HCT116 (cell line): ENCODE measurements around the gene FAM168A. TPM values are rescaled to one million over a fixed set of nuclear protein-coding genes. Genes with fewer than 3 reads are reported as not detected.

Source experiments
- ATAC-seq: fragments of 200-7000 bp; cut with Tn5 transposase; 2 replicates; pipeline ENCODE4 v1.9.1; 2020; ENCODE audit warnings: mild to moderate bottlenecking, moderate library complexity
- BruUV-seq: library from RNA; stranded (reverse); fragments of 400-500 nt; replicated peaks from 2 replicates; lab custom pipeline; 2021; lab: Mats Ljungman, UMichigan
- CTCF ChIA-PET: fragments of 300-600 bp; sonication (Branson Sonifier 250); formaldehyde crosslinking; loops from one replicate; lab custom pipeline; 2021; ENCODE audit warnings: antibody characterized with exemption; lab: Charles Lee
- POLR2A ChIA-PET: fragments of 300-600, 350-600 bp; sonication (Branson Sonifier 250); formaldehyde crosslinking; loops from one replicate; lab custom pipeline; 2021; ENCODE audit warnings: antibody characterized with exemption; lab: Charles Lee
- RAD21 ChIA-PET, 2 experiments: fragments of 300-600 bp; sonication (Branson Sonifier 250); formaldehyde crosslinking; loops; one replicate each; lab custom pipeline; 2023; ENCODE audit warnings: low total read pairs in 2 of 2; ENCODE audit not compliant: uncharacterized antibody in 2 of 2, unreplicated experiment in 2 of 2, low non-redundant PET in 1 of 2; lab: Charles Lee
- DNase-seq: peaks from one replicate; pipeline ENCODE4 v3.0.0-alpha.2; 2010; ENCODE audit warnings: low read depth, low spot score
- H2AFZ ChIP-seq: fragments of 200-600 bp; shearing (Covaris generic), sonication (generic); 2 replicates; pipeline ENCODE4 v1.6.1; 2017; ENCODE audit warnings: low read depth, mixed run types, mixed read lengths, antibody characterized with exemption, low read length; ENCODE audit not compliant: poor library complexity, severe bottlenecking
- H3K27ac ChIP-seq: 2 replicates; pipeline ENCODE4 v1.5.1; 2012; ENCODE audit warnings: low read depth, low read length
- H3K27me3 ChIP-seq: fragments of 200-600 bp; sonication (generic); 2 replicates; pipeline ENCODE4 v1.6.1; 2016; ENCODE audit warnings: mixed run types, low read length, mixed read lengths; ENCODE audit not compliant: insufficient read depth
- H3K36me3 ChIP-seq, 2 experiments: fragments of 200-500 bp in 1 of 2; fragments of 200-600 bp in 1 of 2; sonication (Bioruptor generic) in 1 of 2; sonication (generic) in 1 of 2; 2 replicates each; pipeline versions ENCODE4 v1.5.1 to v1.6.1; 2014 to 2016; ENCODE audit warnings: low read length in 2 of 2, inconsistent platforms in 1 of 2, mixed read lengths in 1 of 2, mixed run types in 1 of 2; ENCODE audit not compliant: insufficient read depth in 2 of 2, control insufficient read depth in 1 of 2
- H3K4me1 ChIP-seq, 2 experiments: fragments of 200-600 bp in 1 of 2; sonication (generic) in 1 of 2; 2 replicates each; pipeline versions ENCODE4 v1.5.1 to v1.6.1; 2012 to 2017; ENCODE audit warnings: low read length in 2 of 2, inconsistent platforms in 1 of 2, mild to moderate bottlenecking in 1 of 2, mixed read lengths in 1 of 2, mixed run types in 1 of 2, moderate library complexity in 1 of 2; ENCODE audit not compliant: insufficient read depth in 2 of 2, control insufficient read depth in 1 of 2
- H3K4me2 ChIP-seq: fragments of 200-600 bp; sonication (generic); 2 replicates; pipeline ENCODE4 v1.6.1; 2017; ENCODE audit warnings: mixed run types, low read length, mixed read lengths
- H3K4me3 ChIP-seq, 2 experiments: fragments of 200-600 bp in 1 of 2; sonication (generic) in 1 of 2; replicated peaks in 1 of 2; 2 replicates each; pipeline ENCODE4 v1.5.1; 2011 to 2016; ENCODE audit warnings: low read length in 2 of 2, control low read depth in 1 of 2, low read depth in 1 of 2, mild to moderate bottlenecking in 1 of 2, mixed read lengths in 1 of 2, mixed run types in 1 of 2
- H3K79me2 ChIP-seq: fragments of 200-600 bp; sonication (generic); 2 replicates; pipeline ENCODE4 v1.6.1; 2017; ENCODE audit warnings: mild to moderate bottlenecking, mixed run types, low read length, moderate library complexity, mixed read lengths; ENCODE audit not compliant: insufficient read depth
- H3K9ac ChIP-seq: fragments of 200-600 bp; sonication (generic); 2 replicates; pipeline ENCODE4 v1.6.1; 2016; ENCODE audit warnings: low read length, mixed read lengths
- H3K9me2 ChIP-seq: fragments of 200-600 bp; sonication (generic), shearing (Covaris generic); 2 replicates; pipeline ENCODE4 v1.6.1; 2017; ENCODE audit warnings: mixed run types, mild to moderate bottlenecking, moderate library complexity; ENCODE audit not compliant: insufficient read depth
- H3K9me3 ChIP-seq, 2 experiments: fragments of 200-500 bp in 1 of 2; fragments of 200-600 bp in 1 of 2; sonication (Bioruptor generic) in 1 of 2; sonication (generic) in 1 of 2; 2 replicates each; pipeline ENCODE4 v1.6.1; 2014 to 2017; ENCODE audit warnings: low read length in 2 of 2, mixed read lengths in 2 of 2, inconsistent platforms in 1 of 2, low read depth in 1 of 2, mild to moderate bottlenecking in 1 of 2, mixed run types in 1 of 2, moderate library complexity in 1 of 2; ENCODE audit not compliant: control insufficient read depth in 1 of 2, insufficient read depth in 1 of 2
- H4K20me1 ChIP-seq: fragments of 200-600 bp; sonication (generic), shearing (Covaris generic); 2 replicates; pipeline ENCODE4 v1.6.1; 2017; ENCODE audit warnings: mixed run types, mild to moderate bottlenecking, moderate library complexity; ENCODE audit not compliant: insufficient read depth
- CBX3 ChIP-seq: IDR thresholded peaks from 2 replicates; pipeline ENCODE4 v1.6.1; 2012; ENCODE audit warnings: low read depth
- CEBPB ChIP-seq: IDR thresholded peaks from 2 replicates; pipeline ENCODE4 v1.6.1; 2012; ENCODE audit warnings: low read depth
- ELF1 ChIP-seq: IDR thresholded peaks from 2 replicates; pipeline ENCODE4 v1.6.1; 2012; ENCODE audit warnings: low read depth, borderline replicate concordance
- EZH2 ChIP-seq: fragments of 200-600 bp; sonication (generic); IDR thresholded peaks from 2 replicates; pipeline ENCODE4 v1.6.1; 2017; ENCODE audit warnings: antibody characterized with exemption, mixed run types
- EZH2phosphoT487 ChIP-seq: fragments of 200-600 bp; IDR thresholded peaks from 2 replicates; pipeline ENCODE4 v1.6.1; 2018; ENCODE audit warnings: antibody characterized with exemption, borderline replicate concordance
- FOSL1 ChIP-seq: IDR thresholded peaks from 2 replicates; pipeline ENCODE4 v1.6.1; 2012; ENCODE audit warnings: low read depth
- JUND ChIP-seq: IDR thresholded peaks from 2 replicates; pipeline ENCODE4 v1.6.1; 2012
- POLR2A ChIP-seq: IDR thresholded peaks from 2 replicates; pipeline ENCODE4 v1.7.0; 2011; ENCODE audit warnings: borderline replicate concordance; ENCODE audit not compliant: insufficient read depth, insufficient read length; ENCODE audit errors: extremely low read depth
- POLR2AphosphoS5 ChIP-seq: IDR thresholded peaks from 2 replicates; pipeline ENCODE4 v1.6.1; 2011; ENCODE audit warnings: mild to moderate bottlenecking, low read depth, low read length, moderate library complexity
- REST ChIP-seq: IDR thresholded peaks from 2 replicates; pipeline ENCODE4 v1.6.1; 2012; ENCODE audit warnings: low read depth
- SIN3A ChIP-seq: IDR thresholded peaks from 2 replicates; pipeline ENCODE4 v1.6.1; 2012; ENCODE audit warnings: low read depth
- SP1 ChIP-seq: IDR thresholded peaks from 2 replicates; pipeline ENCODE4 v1.6.1; 2012; ENCODE audit warnings: low read depth
- SRF ChIP-seq: IDR thresholded peaks from 2 replicates; pipeline ENCODE4 v1.6.1; 2012; ENCODE audit warnings: low read depth
- TCF7L2 ChIP-seq: IDR thresholded peaks from 2 replicates; pipeline ENCODE4 v1.7.0; 2011; ENCODE audit warnings: borderline replicate concordance, inconsistent platforms; ENCODE audit not compliant: insufficient read depth, insufficient read length; ENCODE audit errors: extremely low read depth
- YY1 ChIP-seq: IDR thresholded peaks from 2 replicates; pipeline ENCODE4 v1.6.1; 2011; ENCODE audit warnings: low read length, low read depth, moderate library complexity, mild to moderate bottlenecking; ENCODE audit not compliant: insufficient replicate concordance; ENCODE audit errors: extremely low read depth
- ZFX ChIP-seq: fragments of 450-650 bp; IDR thresholded peaks from 2 replicates; pipeline ENCODE4 v1.6.1; 2017
- ZNF274 ChIP-seq: fragments of 200-500 bp; sonication (Bioruptor generic); IDR thresholded peaks from 2 replicates; pipeline ENCODE4 v1.6.1; 2014; ENCODE audit warnings: mild to moderate bottlenecking, low read depth, low read length, inconsistent platforms
- intact Hi-C: fragments of 100-400 bp; cut with micrococcal nuclease; formaldehyde crosslinking; loops from 2 replicates; pipeline ENCODE4 v1.10.0; 2022
- total RNA-seq: library from RNA; stranded (reverse); gene quantifications from one replicate; pipeline ENCODE4 v1.2.1, GENCODE V29; 2021; ENCODE audit not compliant: unreplicated experiment
- TF ChIP-seq, protein P1 (sequence below): IDR thresholded peaks from 2 replicates; pipeline ENCODE4 v1.6.1; 2012
- TF ChIP-seq, protein P2 (sequence below): IDR thresholded peaks from 2 replicates; pipeline ENCODE4 v1.6.1; 2011; ENCODE audit warnings: mild to moderate bottlenecking, low read length, moderate library complexity; ENCODE audit not compliant: insufficient replicate concordance; ENCODE audit errors: extremely low read depth

The FAM168A gene
- total RNA-seq, 1 experiment from 2014 or later, result 31.5 TPM

- Histone ChIP-seq H3K9me3 (no peaks in the 10 kb centered on the region), H3K4me3 (no peak overlapping the region), H3K9me2 (no peaks in the 10 kb centered on the region), H3K36me3 (no peaks in the 10 kb centered on the region), H4K20me1 (no peaks in the 10 kb centered on the region), H3K4me2 (no peak overlapping the region), H3K27ac (no peak overlapping the region), H3K27me3 (no peaks in the 10 kb centered on the region), H3K4me1 (no peaks in the 10 kb centered on the region), H3K9ac (no peak overlapping the region), H2AFZ (no peak overlapping the region), H3K79me2 (no peaks in the 10 kb centered on the region)
- BruUV-seq, result no TSS peak
- TF ChIP-seq, protein P1, sequence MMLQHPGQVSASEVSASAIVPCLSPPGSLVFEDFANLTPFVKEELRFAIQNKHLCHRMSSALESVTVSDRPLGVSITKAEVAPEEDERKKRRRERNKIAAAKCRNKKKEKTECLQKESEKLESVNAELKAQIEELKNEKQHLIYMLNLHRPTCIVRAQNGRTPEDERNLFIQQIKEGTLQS, result no peak
- TF ChIP-seq EZH2 (no peak), SIN3A (no peak), YY1 (no peak), CBX3 (no peak), REST (no peak), CEBPB (no peak), JUND (no peak), EZH2phosphoT487 (no peak), ZFX (no peak), POLR2AphosphoS5 (no peak), SRF (no peak), POLR2A (no peak), ZNF274 (no peak), TCF7L2 (no peak), SP1 (no peak), ELF1 (no peak), FOSL1 (no peak)
- TF ChIP-seq, protein P2, sequence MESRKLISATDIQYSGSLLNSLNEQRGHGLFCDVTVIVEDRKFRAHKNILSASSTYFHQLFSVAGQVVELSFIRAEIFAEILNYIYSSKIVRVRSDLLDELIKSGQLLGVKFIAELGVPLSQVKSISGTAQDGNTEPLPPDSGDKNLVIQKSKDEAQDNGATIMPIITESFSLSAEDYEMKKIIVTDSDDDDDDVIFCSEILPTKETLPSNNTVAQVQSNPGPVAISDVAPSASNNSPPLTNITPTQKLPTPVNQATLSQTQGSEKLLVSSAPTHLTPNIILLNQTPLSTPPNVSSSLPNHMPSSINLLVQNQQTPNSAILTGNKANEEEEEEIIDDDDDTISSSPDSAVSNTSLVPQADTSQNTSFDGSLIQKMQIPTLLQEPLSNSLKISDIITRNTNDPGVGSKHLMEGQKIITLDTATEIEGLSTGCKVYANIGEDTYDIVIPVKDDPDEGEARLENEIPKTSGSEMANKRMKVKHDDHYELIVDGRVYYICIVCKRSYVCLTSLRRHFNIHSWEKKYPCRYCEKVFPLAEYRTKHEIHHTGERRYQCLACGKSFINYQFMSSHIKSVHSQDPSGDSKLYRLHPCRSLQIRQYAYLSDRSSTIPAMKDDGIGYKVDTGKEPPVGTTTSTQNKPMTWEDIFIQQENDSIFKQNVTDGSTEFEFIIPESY, result no peak
- CTCF ChIA-PET, result interaction anchor here (0.7 kb wide), 1 partner anchor 50 kb away, joined by 3 read pairs; no protein-coding TSS in a partner anchor
- ATAC-seq (no peak), DNase-seq (no peak)
- POLR2A ChIA-PET, result no interaction called here
- RAD21 ChIA-PET, result no interaction called here
- intact Hi-C loops, result no loop called here
Measured at GRCh38 chr11:73428227-73428626, 169.7 kb downstream of the FAM168A start.
